C4-2B (cell line): ENCODE measurements around the gene SP3.

Experiments
- H3K27ac ChIP-seq: fragments of 450-650 bp; 2 replicates; pipeline ENCODE4 v1.5.1; 2017
- CTCF ChIP-seq: fragments of 450-650 bp; conservative IDR thresholded peaks from 2 replicates; pipeline ENCODE4 v1.5.1; 2017; ENCODE audit warnings: mild to moderate bottlenecking
- ZFX ChIP-seq: fragments of 450-650 bp; IDR thresholded peaks from 2 replicates; pipeline ENCODE4 v1.6.1; 2017

Gene SP3

GRCh38 chr2:173968551-173968950, 3.4 kb upstream of the SP3 start:
- TF ChIP-seq CTCF (no peak), ZFX (no peak)
- no peak overlapping the region for H3K27ac ChIP-seq

DNA sequence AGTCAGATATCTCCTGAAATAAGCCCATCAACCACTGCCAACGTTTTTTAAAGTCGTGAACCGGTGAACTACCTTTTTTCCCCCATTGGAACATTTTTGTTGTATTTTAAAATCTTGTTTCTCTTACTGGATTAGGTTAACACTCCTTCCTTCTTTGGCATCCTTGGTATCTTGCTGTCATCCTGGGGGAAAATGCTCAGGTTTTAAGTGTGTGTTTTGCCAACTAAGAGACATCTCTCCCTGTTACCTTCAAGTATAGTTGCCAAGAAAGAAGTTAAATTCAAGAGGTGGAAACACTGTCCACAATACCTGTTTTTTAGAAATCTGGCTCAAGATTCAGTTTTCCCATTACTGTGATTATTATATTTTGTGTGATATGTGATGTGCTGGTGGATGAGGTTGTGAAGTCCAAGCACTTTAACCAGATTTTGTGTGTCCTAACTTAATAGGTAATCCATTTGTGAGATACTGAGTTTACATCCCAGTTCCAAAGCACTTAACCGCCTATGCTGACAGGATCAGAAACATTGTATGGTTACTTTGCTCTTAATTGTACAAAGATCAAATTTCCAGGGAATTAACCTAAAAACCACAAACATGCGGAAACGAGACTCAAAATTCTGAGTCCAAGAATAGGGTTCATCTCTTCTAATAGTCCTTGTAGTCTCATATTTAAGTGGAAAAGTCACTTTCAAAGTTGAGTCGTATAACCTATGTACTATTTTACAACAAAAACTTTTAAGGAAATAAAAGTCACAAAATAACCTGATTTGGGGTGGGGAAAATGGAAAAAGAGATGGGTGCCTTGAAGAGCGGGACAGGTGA, 1.3 kb upstream of the SP3 start:
- H3K27ac ChIP-seq, result peak overlapping the region; percentile 100; the same call in 1 of the 2 replicates
- no peak for TF ChIP-seq ZFX
- no peak for TF ChIP-seq CTCF

- TF ChIP-seq ZFX, result no peak
- TF ChIP-seq CTCF, result no peak
- H3K27ac ChIP-seq, result peak overlapping the region; percentile 100
These were observed 405 bp downstream of the SP3 start for GRCh38 chr2:173964565-173965371.

- peak overlapping the region; percentile 100 for H3K27ac ChIP-seq
- peak; percentile 35; the same call in 1 of the 2 replicates for TF ChIP-seq ZFX
- TF ChIP-seq CTCF, result no peak
These were observed 1.2 kb downstream of the SP3 start for GRCh38 chr2:173963817-173964564.

- peak overlapping the region; percentile 100 for H3K27ac ChIP-seq
- TF ChIP-seq CTCF (peak; percentile 23), ZFX (peak; percentile 74)
These were observed 1.8 kb downstream of the SP3 start for GRCh38 chr2:173963323-173963816.

DNA sequence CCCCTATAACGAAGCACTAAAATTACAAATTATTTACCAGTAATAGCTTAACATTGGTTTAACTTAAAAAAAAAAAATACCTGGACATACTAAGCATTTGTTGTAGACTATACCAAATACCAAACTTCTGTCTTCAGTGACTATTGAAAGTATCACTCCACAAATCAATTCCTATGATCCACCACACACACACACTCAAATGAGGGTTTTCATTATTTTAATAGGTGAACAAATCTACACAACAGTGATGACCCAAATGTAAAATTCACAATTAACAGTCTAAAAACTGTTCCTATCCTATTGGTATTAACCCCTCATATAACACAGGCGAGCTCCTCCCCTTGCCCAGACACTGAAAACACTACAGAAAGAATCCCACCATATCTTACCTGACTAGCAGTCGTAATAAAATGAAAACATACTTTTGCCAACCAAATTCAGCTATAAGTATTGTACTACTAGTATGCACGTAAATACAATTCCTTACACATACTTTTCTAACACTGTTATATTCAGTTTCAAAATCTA, 2.5 kb downstream of the SP3 start:
- no peak overlapping the region for H3K27ac ChIP-seq
- no peak for TF ChIP-seq CTCF
- no peak for TF ChIP-seq ZFX
